ENCODE measurements around the gene ALKBH6.

Gene ALKBH6

GRCh38 chr19:36030264-36031148 lies 16.5 kb upstream of the ALKBH6 start:
- H3K4me3 ChIP-seq (replicated peaks; ENCODE audit: low read depth, low read length), result no peak overlapping the region
- no peak for TF ChIP-seq CTCF (IDR thresholded peaks at IDR 0.05; ENCODE audit: low read depth, low read length, missing control alignments)
- DNase-seq (ENCODE audit: extremely low read depth, low read depth), result no peak

- H3K4me3 ChIP-seq (replicated peaks; ENCODE audit: low read depth, low read length), result no peak overlapping the region
- DNase-seq (ENCODE audit: extremely low read depth, low read depth), result no peak
- TF ChIP-seq CTCF (IDR thresholded peaks at IDR 0.05; ENCODE audit: low read depth, low read length, missing control alignments), result no peak
Observed at GRCh38 chr19:36028313-36029041, 14.5 kb upstream of the ALKBH6 start.

GRCh38 chr19:36027696-36028095 lies 13.7 kb upstream of the ALKBH6 start:
- H3K4me3 ChIP-seq (replicated peaks; ENCODE audit: low read depth, low read length), result no peak overlapping the region
- no peak for DNase-seq (ENCODE audit: extremely low read depth, low read depth)
- TF ChIP-seq CTCF (IDR thresholded peaks at IDR 0.05; ENCODE audit: low read depth, low read length, missing control alignments), result no peak

GRCh38 chr19:36026091-36026876 lies 12.3 kb upstream of the ALKBH6 start:
- DNase-seq (ENCODE audit: extremely low read depth, low read depth), result no peak
- no peak overlapping the region for H3K4me3 ChIP-seq (replicated peaks; ENCODE audit: low read depth, low read length)
- no peak for TF ChIP-seq CTCF (IDR thresholded peaks at IDR 0.05; ENCODE audit: low read depth, low read length, missing control alignments)

GRCh38 chr19:36025541-36025940 lies 11.5 kb upstream of the ALKBH6 start:
- DNase-seq (ENCODE audit: extremely low read depth, low read depth), result no peak
- no peak overlapping the region for H3K4me3 ChIP-seq (replicated peaks; ENCODE audit: low read depth, low read length)
- no peak for TF ChIP-seq CTCF (IDR thresholded peaks at IDR 0.05; ENCODE audit: low read depth, low read length, missing control alignments)

- H3K4me3 ChIP-seq (replicated peaks; ENCODE audit: low read depth, low read length), result no peak overlapping the region
- no peak for DNase-seq (ENCODE audit: extremely low read depth, low read depth)
- TF ChIP-seq CTCF (IDR thresholded peaks at IDR 0.05; ENCODE audit: low read depth, low read length, missing control alignments), result no peak
Observed at GRCh38 chr19:36023432-36023831, 9.4 kb upstream of the ALKBH6 start.

Data from HFF-Myc (cell line).